ENCODE data around the gene PALM. TPM values are rescaled to one million over a fixed set of nuclear protein-coding genes. Genes with fewer than 3 reads are reported as not detected.

PALM gene
- total RNA-seq, 1 experiment from 2014 or later = 22.1 TPM

- TF ChIP-seq AFF4 (CRISPR knock-in tag; IDR thresholded peaks at IDR 0.05; ENCODE audit: borderline replicate concordance) (no peak), SP1 (CRISPR knock-in tag; conservative IDR thresholded peaks at IDR 0.05) (no peak), NFYB (CRISPR knock-in tag; conservative IDR thresholded peaks at IDR 0.05; ENCODE audit: low read depth) (peak; percentile 79), MLX (CRISPR knock-in tag; IDR thresholded peaks at IDR 0.05) (no peak), ZNF317 (CRISPR knock-in tag; IDR thresholded peaks at IDR 0.05; ENCODE audit: borderline replicate concordance, low read depth) (no peak), TEAD4 (CRISPR knock-in tag; IDR thresholded peaks at IDR 0.05) (no peak), ZNF232 (CRISPR knock-in tag; IDR thresholded peaks at IDR 0.05) (no peak), ETV6 (CRISPR knock-in tag; IDR thresholded peaks at IDR 0.05) (no peak), FOXP1 (CRISPR knock-in tag; IDR thresholded peaks at IDR 0.05; ENCODE audit: borderline replicate concordance) (no peak), ZNF425 (CRISPR knock-in tag; conservative IDR thresholded peaks at IDR 0.05) (no peak), USF2 (CRISPR knock-in tag; IDR thresholded peaks at IDR 0.05) (peak; percentile 72)
Observed at GRCh38 chr19:756236-756635, 47.5 kb downstream of the PALM start (continued).

GRCh38 chr19:756821-757688, 48.3 kb downstream of the PALM start:
- POLR2A ChIA-PET = no interaction called here
- TF ChIP-seq ZNF512 (CRISPR knock-in tag; IDR thresholded peaks at IDR 0.05; ENCODE audit: borderline replicate concordance) (no peak), AFF4 (CRISPR knock-in tag; IDR thresholded peaks at IDR 0.05; ENCODE audit: borderline replicate concordance) (no peak)
- Mint-ChIP-seq H3K36me3 (peaks cover 5% of the 10 kb centered on the region), H3K4me3 (no peak overlapping the region), H3K9me3 (peaks cover 20% of the 10 kb centered on the region), H3K27me3 (ENCODE audit: low read depth) (no peaks in the 10 kb centered on the region; the same call in none of the 2 replicates), H3K4me1 (no peaks in the 10 kb centered on the region), H3K27ac (no peak overlapping the region)
- DNase-seq (ENCODE audit: low spot score) = no peak
- no peak for ATAC-seq
- CTCF ChIA-PET = interaction anchor here (0.7 to 1.7 kb wide), 2 partner anchors 15 to 100 kb away, joined by 4 to 7 read pairs; no protein-coding TSS in a partner anchor

Data from WTC11 (cell line).